CD4-positive, alpha-beta T cell (primary cell): ENCODE data around the gene DIO1. TPM values are rescaled to one million over a fixed set of nuclear protein-coding genes. Genes with fewer than 3 reads are reported as not detected.
A peak's percentile ranks its signal among the peaks of the same experiment; 100 is the strongest.

Source experiments
- ATAC-seq: fragments of 200-7000 bp; cut with Tn5 transposase; one replicate; pipeline ENCODE4 v1.10.0; 2022; ENCODE audit warnings: mild to moderate bottlenecking; ENCODE audit not compliant: poor library complexity
- CTCF ChIA-PET: fragments of 350-600 bp; sonication (Branson Sonifier 250); formaldehyde crosslinking; loops from one replicate; lab custom pipeline; 2021; ENCODE audit warnings: antibody characterized with exemption, inconsistent platforms; lab: Charles Lee
- POLR2A ChIA-PET: fragments of 350-600 bp; sonication (Branson Sonifier 250); formaldehyde crosslinking; loops from one replicate; lab custom pipeline; 2021; ENCODE audit warnings: antibody characterized with exemption, inconsistent platforms; lab: Charles Lee
- DNase-seq, 14 experiments: peaks; one replicate each; pipeline ENCODE4 v3.0.0-alpha.2; 2013 to 2020; ENCODE audit warnings: mixed read lengths in 2 of 14
- H3K27ac ChIP-seq, 2 donors: one replicate each; pipeline versions ENCODE4 v1.5.1 to v1.7.0; 2013; ENCODE audit warnings: low read length in 2 of 2, low read depth in 1 of 2, mild to moderate bottlenecking in 1 of 2
- H3K27me3 ChIP-seq, 2 experiments: 1 replicate in 1 of 2; 2 replicates in 1 of 2; pipeline versions ENCODE4 v1.6.1 to v1.7.0; 2013; ENCODE audit warnings: low read length in 2 of 2, control low read depth in 1 of 2, mild to moderate bottlenecking in 1 of 2, moderate library complexity in 1 of 2; ENCODE audit not compliant: insufficient read depth in 2 of 2, control insufficient read depth in 1 of 2
- H3K36me3 ChIP-seq: one replicate; pipeline ENCODE4 v1.6.1; 2013; ENCODE audit warnings: low read length, control low read depth; ENCODE audit not compliant: insufficient read depth
- H3K4me1 ChIP-seq: one replicate; pipeline ENCODE4 v1.6.1; 2013; ENCODE audit warnings: low read length, control low read depth; ENCODE audit not compliant: insufficient read depth
- H3K4me3 ChIP-seq: one replicate; pipeline ENCODE4 v1.5.1; 2013; ENCODE audit warnings: mild to moderate bottlenecking, low read length, moderate library complexity
- H3K9me3 ChIP-seq, 2 experiments: 1 replicate in 1 of 2; 2 replicates in 1 of 2; pipeline versions ENCODE4 v1.6.1 to v1.7.0; 2013; ENCODE audit warnings: low read length in 2 of 2, mild to moderate bottlenecking in 2 of 2, control low read depth in 1 of 2, moderate library complexity in 1 of 2; ENCODE audit not compliant: control insufficient read depth in 1 of 2, insufficient read depth in 1 of 2
- H3K27ac Mint-ChIP-seq: one replicate; pipeline ENCODE4 v1.8.0; 2020; ENCODE audit warnings: mixed read lengths
- H3K27me3 Mint-ChIP-seq: one replicate; pipeline ENCODE4 v1.8.0; 2021; ENCODE audit warnings: mixed read lengths
- H3K36me3 Mint-ChIP-seq: one replicate; pipeline ENCODE4 v1.8.0; 2021; ENCODE audit warnings: low read depth, mixed read lengths
- H3K4me1 Mint-ChIP-seq: one replicate; pipeline ENCODE4 v1.8.0; 2021; ENCODE audit warnings: low read depth, mixed read lengths
- H3K4me3 Mint-ChIP-seq: one replicate; pipeline ENCODE4 v1.8.0; 2020; ENCODE audit warnings: mild to moderate bottlenecking, mixed read lengths
- H3K9me3 Mint-ChIP-seq: one replicate; pipeline ENCODE4 v1.8.0; 2020; ENCODE audit warnings: mixed read lengths
- CTCF ChIP-seq: fragments of 200-600 bp; IDR thresholded peaks from one replicate; pipeline ENCODE4 v1.8.0; 2022; ENCODE audit warnings: antibody characterized with exemption, mild to moderate bottlenecking
- intact Hi-C, 2 experiments: fragments of 100-400 bp; cut with DNase I in 1 of 2; cut with micrococcal nuclease in 1 of 2; formaldehyde crosslinking; loops; one replicate each; pipeline versions ENCODE4 v1.15.1 to v1.9.0; 2023 to 2025; cut with DNase I, micrococcal nuclease
- total RNA-seq, 174 experiments: library from RNA in 2 of 174; stranded (reverse) in 2 of 174; gene quantifications; one replicate each; pipeline ENCODE4 v1.2.3 and lab custom pipeline; 2021 to 2026

The DIO1 gene
- total RNA-seq, 2 experiments from 2014 or later = not detected

GRCh38 chr1:53911442-53911841 lies 17.5 kb downstream of the DIO1 start:
- Histone ChIP-seq H3K27ac (no peak overlapping the region), H3K9me3 (no peaks in the 10 kb centered on the region), H3K4me1 (peaks cover 6% of the 10 kb centered on the region), H3K4me3 (no peak overlapping the region), H3K36me3 (peaks cover 12% of the 10 kb centered on the region), H3K27me3 (no peaks in the 10 kb centered on the region)
- ChIA-PET POLR2A (no interaction called here), CTCF (no interaction called here)
- ATAC-seq = no peak
- H3K27ac Mint-ChIP-seq = no peak overlapping the region
- intact Hi-C loops = no loop called here
- H3K4me3 Mint-ChIP-seq = no peak overlapping the region
- no peaks in the 10 kb centered on the region for H3K9me3 Mint-ChIP-seq
- no peak for TF ChIP-seq CTCF
- no peaks in the 10 kb centered on the region for H3K4me1 Mint-ChIP-seq
- DNase-seq = no peak
- peaks cover 34% of the 10 kb centered on the region for H3K36me3 Mint-ChIP-seq
- H3K27me3 Mint-ChIP-seq = no peaks in the 10 kb centered on the region

- Mint-ChIP-seq H3K27me3 (no peaks in the 10 kb centered on the region), H3K9me3 (no peaks in the 10 kb centered on the region), H3K36me3 (peaks cover 42% of the 10 kb centered on the region), H3K4me1 (no peaks in the 10 kb centered on the region), H3K27ac (no peak overlapping the region), H3K4me3 (no peak overlapping the region)
- Histone ChIP-seq H3K27me3 (no peaks in the 10 kb centered on the region), H3K4me3 (no peak overlapping the region), H3K36me3 (peaks cover 12% of the 10 kb centered on the region), H3K9me3 (no peaks in the 10 kb centered on the region), H3K27ac (no peak overlapping the region), H3K4me1 (peaks cover 6% of the 10 kb centered on the region)
- intact Hi-C loops = no loop called here
- TF ChIP-seq CTCF = peak; percentile 15
- ATAC-seq (peak; percentile 39), DNase-seq (no peak)
- CTCF ChIA-PET = interaction anchor here (0.9 kb wide), 1 partner anchor 46 kb away, joined by 3 read pairs; no protein-coding TSS in a partner anchor
- POLR2A ChIA-PET = no interaction called here
Observed at GRCh38 chr1:53913352-53914033, 19.5 kb downstream of the DIO1 start.

GRCh38 chr1:53918343-53918742 lies 24.4 kb downstream of the DIO1 start:
- ATAC-seq = no peak
- H3K27me3 Mint-ChIP-seq = no peaks in the 10 kb centered on the region
- Histone ChIP-seq H3K4me1 (peaks cover 9% of the 10 kb centered on the region), H3K9me3 (no peaks in the 10 kb centered on the region), H3K27ac (no peak overlapping the region), H3K4me3 (no peak overlapping the region), H3K36me3 (peaks cover 22% of the 10 kb centered on the region), H3K27me3 (no peaks in the 10 kb centered on the region)
- no peak for DNase-seq
- intact Hi-C loops = no loop called here
- POLR2A ChIA-PET = interaction anchor here (0.7 kb wide), 1 partner anchor 24 kb away, joined by 3 read pairs; no protein-coding TSS in a partner anchor
- H3K27ac Mint-ChIP-seq = peak overlapping the region; percentile 28
- no peak for TF ChIP-seq CTCF
- H3K4me3 Mint-ChIP-seq = no peak overlapping the region
- H3K4me1 Mint-ChIP-seq = peaks cover 10% of the 10 kb centered on the region
- CTCF ChIA-PET = no interaction called here
- H3K9me3 Mint-ChIP-seq = no peaks in the 10 kb centered on the region
- peaks cover 63% of the 10 kb centered on the region for H3K36me3 Mint-ChIP-seq
